Stimulated activated naive CD8-positive, alpha-beta T cell treated with anti-CD3 and anti-CD28 coated beads, Interleukin-15, Interleukin-2, amounts not matched to agents 100 ng/mL and 50 ng/mL, for 24 hours (primary cell): Measurements from ENCODE around the gene MEP1A.
"Not testable (repeated sequence)": the region's sequence is repeated elsewhere in the genome, so short reads cannot be mapped to it uniquely, and the experiment has no call there.

Experiments used
- H3K27ac Mint-ChIP-seq: one replicate; pipeline ENCODE4 v1.8.0; 2021; ENCODE audit warnings: mild to moderate bottlenecking, mixed read lengths
- H3K27me3 Mint-ChIP-seq: one replicate; pipeline ENCODE4 v1.8.0; 2021; ENCODE audit warnings: mixed read lengths
- H3K36me3 Mint-ChIP-seq: one replicate; pipeline ENCODE4 v1.8.0; 2021; ENCODE audit warnings: low read depth, mixed read lengths
- H3K4me1 Mint-ChIP-seq: one replicate; pipeline ENCODE4 v1.8.0; 2021; ENCODE audit warnings: low read depth, mixed read lengths
- H3K4me3 Mint-ChIP-seq: one replicate; pipeline ENCODE4 v1.8.0; 2021; ENCODE audit warnings: mild to moderate bottlenecking, mixed read lengths
- H3K9me3 Mint-ChIP-seq: one replicate; pipeline ENCODE4 v1.8.0; 2021; ENCODE audit warnings: mixed read lengths

MEP1A gene

DNA sequence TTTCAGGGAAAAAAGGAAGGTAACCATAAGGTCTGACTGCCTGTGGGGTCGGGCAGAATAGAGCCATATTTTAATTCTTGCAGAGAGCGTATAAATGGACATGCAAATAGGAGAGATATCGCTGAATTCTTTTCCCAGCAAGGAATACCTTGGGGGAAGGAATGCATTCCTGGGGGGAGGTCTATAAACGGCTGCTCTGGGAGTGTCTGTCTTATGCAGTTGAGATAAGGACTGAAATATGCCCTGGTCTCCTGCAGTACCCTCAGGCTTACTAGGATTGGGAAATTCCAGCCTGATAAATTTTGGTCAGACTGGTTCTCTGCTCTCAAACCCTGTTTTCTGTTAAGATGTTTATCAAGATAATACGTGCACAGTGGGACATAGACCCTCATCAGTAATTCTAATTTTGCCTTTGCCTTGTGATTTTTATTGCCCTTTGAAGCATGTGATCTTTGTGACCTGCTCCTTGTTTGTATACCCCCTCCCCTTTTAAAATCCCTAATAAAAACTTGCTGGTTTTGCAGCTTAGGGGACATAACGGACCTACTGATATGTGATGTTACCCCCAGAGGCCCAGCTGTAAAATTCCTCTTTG is 49.2 kb downstream of the MEP1A start:
- not testable (repeated sequence) for H3K36me3 Mint-ChIP-seq, H3K27ac Mint-ChIP-seq, H3K4me1 Mint-ChIP-seq, H3K4me3 Mint-ChIP-seq, H3K27me3 Mint-ChIP-seq
- H3K9me3 Mint-ChIP-seq, result peaks cover 22% of the 10 kb centered on the region

- H3K27ac Mint-ChIP-seq, result no peak overlapping the region
- H3K9me3 Mint-ChIP-seq, result peaks cover 19% of the 10 kb centered on the region
- peaks cover 5% of the 10 kb centered on the region for H3K4me1 Mint-ChIP-seq
- H3K4me3 Mint-ChIP-seq, result no peak overlapping the region
- H3K36me3 Mint-ChIP-seq, result no peaks in the 10 kb centered on the region
- peaks cover 19% of the 10 kb centered on the region for H3K27me3 Mint-ChIP-seq
These were observed 51.9 kb downstream of the MEP1A start for GRCh38 chr6:46845126-46845525.

GRCh38 chr6:46848684-46849360 is 55.6 kb downstream of the MEP1A start:
- Mint-ChIP-seq H3K4me3 (peak overlapping the region; percentile 47), H3K27me3 (peaks cover 33% of the 10 kb centered on the region), H3K9me3 (no peaks in the 10 kb centered on the region), H3K4me1 (peaks cover 5% of the 10 kb centered on the region), H3K36me3 (no peaks in the 10 kb centered on the region), H3K27ac (no peak overlapping the region)

GRCh38 chr6:46849361-46849690 is 56.1 kb downstream of the MEP1A start:
- peaks cover 38% of the 10 kb centered on the region for H3K27me3 Mint-ChIP-seq
- no peaks in the 10 kb centered on the region for H3K36me3 Mint-ChIP-seq
- H3K4me3 Mint-ChIP-seq, result no peak overlapping the region
- H3K9me3 Mint-ChIP-seq, result no peaks in the 10 kb centered on the region
- H3K4me1 Mint-ChIP-seq, result peaks cover 5% of the 10 kb centered on the region
- H3K27ac Mint-ChIP-seq, result no peak overlapping the region

DNA sequence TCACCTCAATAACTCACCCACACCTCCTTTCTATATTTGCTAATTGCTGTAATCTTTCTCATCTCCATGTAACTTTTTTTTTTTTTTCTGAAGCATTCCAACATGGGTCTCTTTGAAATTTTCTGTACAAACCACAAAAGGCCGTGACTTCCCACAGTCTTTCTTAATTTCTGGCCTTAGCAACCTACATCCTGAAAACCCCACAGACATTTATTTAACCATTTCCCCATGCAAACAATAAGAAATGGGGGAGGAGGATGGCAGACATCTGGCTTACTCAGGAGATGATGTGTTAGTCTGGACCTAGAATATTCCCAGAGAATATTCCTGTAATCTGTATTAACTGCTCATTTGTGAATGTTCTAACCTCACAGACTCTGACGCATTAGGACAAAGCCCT is 57.6 kb downstream of the MEP1A start:
- no peaks in the 10 kb centered on the region for H3K9me3 Mint-ChIP-seq
- H3K36me3 Mint-ChIP-seq, result no peaks in the 10 kb centered on the region
- no peak overlapping the region for H3K27ac Mint-ChIP-seq
- H3K4me3 Mint-ChIP-seq, result no peak overlapping the region
- H3K27me3 Mint-ChIP-seq, result peaks cover 40% of the 10 kb centered on the region
- H3K4me1 Mint-ChIP-seq, result peaks cover 5% of the 10 kb centered on the region

DNA sequence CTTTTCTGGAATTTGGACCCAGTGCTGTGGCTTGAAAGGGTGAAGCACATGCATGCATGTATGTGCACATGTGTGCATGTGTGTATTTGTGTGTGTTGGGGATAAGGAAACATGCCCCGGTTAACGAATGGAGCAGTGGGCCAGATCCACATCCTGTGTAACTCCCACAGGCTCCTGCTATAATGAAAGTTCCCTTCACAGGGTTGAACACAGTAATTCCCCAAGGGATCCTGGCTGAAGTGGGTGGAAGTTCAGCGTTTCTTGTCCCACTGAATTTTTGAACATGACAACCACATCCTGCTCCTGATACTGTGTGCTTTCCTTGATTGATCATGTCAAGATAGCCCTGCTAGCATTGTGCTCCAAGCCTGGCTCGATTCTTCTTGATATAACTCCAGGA is 58.4 kb downstream of the MEP1A start:
- H3K27ac Mint-ChIP-seq, H3K36me3 Mint-ChIP-seq, H3K4me1 Mint-ChIP-seq, H3K4me3 Mint-ChIP-seq, H3K9me3 Mint-ChIP-seq: not testable (repeated sequence)
- peaks cover 40% of the 10 kb centered on the region for H3K27me3 Mint-ChIP-seq

DNA sequence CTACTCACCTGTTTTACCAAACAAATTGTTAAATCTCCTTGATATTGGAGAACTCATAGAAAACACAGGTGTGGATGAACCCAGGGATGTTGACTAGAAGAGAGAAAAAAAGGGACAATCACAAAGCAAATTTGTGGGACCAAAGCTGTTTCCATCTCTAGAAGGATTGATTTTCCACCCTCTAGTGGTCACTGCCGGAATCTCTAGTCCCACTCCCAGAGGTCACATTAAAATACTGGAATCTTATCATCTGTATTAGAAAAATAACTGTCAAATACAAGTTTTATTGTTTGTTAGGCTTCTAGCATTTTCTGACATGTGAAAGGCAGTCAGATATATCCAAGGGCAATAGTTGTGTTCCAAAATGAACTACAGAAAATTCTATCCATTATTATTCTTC is 62.8 kb downstream of the MEP1A start:
- not testable (repeated sequence) for H3K27ac Mint-ChIP-seq, H3K36me3 Mint-ChIP-seq, H3K4me1 Mint-ChIP-seq, H3K9me3 Mint-ChIP-seq, H3K4me3 Mint-ChIP-seq
- H3K27me3 Mint-ChIP-seq, result peaks cover 13% of the 10 kb centered on the region

- Mint-ChIP-seq H3K27ac (no peak overlapping the region), H3K4me3 (no peak overlapping the region), H3K27me3 (peaks cover 22% of the 10 kb centered on the region), H3K36me3 (no peaks in the 10 kb centered on the region), H3K4me1 (no peaks in the 10 kb centered on the region), H3K9me3 (no peaks in the 10 kb centered on the region)
These were observed 69.2 kb downstream of the MEP1A start for GRCh38 chr6:46862381-46862780.

DNA sequence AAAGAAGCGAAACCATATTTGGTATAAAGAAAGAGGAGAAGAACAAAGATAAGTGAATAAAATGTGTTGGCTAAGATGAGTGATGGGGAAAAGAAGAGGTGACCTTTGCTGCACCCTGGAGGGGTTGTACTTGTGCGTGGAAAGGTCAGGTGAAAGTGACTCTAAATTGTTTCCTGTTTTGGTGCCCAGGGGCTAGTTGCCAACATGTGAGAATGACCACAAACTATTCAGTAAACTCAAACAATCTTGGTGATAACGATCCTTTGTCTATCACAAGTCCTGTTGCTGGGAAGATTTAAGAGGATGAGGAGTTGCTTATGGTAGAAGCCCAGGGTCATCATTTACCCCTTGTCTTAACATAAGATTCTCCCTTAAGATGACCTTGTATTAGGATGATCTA is 70.6 kb downstream of the MEP1A start:
- H3K36me3 Mint-ChIP-seq, result no peaks in the 10 kb centered on the region
- no peak overlapping the region for H3K4me3 Mint-ChIP-seq
- H3K27ac Mint-ChIP-seq, result no peak overlapping the region
- peaks cover 22% of the 10 kb centered on the region for H3K27me3 Mint-ChIP-seq
- no peaks in the 10 kb centered on the region for H3K9me3 Mint-ChIP-seq
- H3K4me1 Mint-ChIP-seq, result no peaks in the 10 kb centered on the region

DNA sequence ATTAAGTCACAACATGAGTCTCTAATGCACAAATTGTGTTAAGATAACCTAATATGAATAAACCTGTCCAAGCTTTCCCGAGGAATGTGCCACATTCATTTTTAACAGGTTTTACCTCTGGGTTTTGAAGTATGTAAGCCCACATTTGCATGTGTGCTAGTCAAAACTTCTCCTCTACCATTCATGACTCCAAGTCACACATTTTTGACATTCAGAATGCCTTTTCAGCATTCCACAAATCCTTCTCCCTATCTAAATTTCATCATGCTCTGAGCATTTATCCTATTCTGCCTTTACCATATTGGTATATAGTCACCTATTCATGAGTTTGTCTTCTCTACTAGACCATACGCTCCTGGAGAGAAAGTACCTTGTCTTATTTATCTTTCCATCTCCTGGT is 72.0 kb downstream of the MEP1A start:
- Mint-ChIP-seq H3K4me3 (no peak overlapping the region), H3K27me3 (peaks cover 25% of the 10 kb centered on the region), H3K36me3 (no peaks in the 10 kb centered on the region)

GRCh38 chr6:46867411-46867810 is 74.2 kb downstream of the MEP1A start:
- peaks cover 25% of the 10 kb centered on the region for H3K27me3 Mint-ChIP-seq
- H3K27ac Mint-ChIP-seq, result no peak overlapping the region
- no peaks in the 10 kb centered on the region for H3K9me3 Mint-ChIP-seq
- no peak overlapping the region for H3K4me3 Mint-ChIP-seq
- H3K36me3 Mint-ChIP-seq, result no peaks in the 10 kb centered on the region
- no peaks in the 10 kb centered on the region for H3K4me1 Mint-ChIP-seq

More for the DNA sequence above, 72.0 kb downstream of the MEP1A start:
- H3K4me1 Mint-ChIP-seq, result no peaks in the 10 kb centered on the region
- no peaks in the 10 kb centered on the region for H3K9me3 Mint-ChIP-seq
- no peak overlapping the region for H3K27ac Mint-ChIP-seq

- no peaks in the 10 kb centered on the region for H3K9me3 Mint-ChIP-seq
- peaks cover 7% of the 10 kb centered on the region for H3K27me3 Mint-ChIP-seq
- no peak overlapping the region for H3K4me3 Mint-ChIP-seq
- no peak overlapping the region for H3K27ac Mint-ChIP-seq
- H3K4me1 Mint-ChIP-seq, result no peaks in the 10 kb centered on the region
- H3K36me3 Mint-ChIP-seq, result no peaks in the 10 kb centered on the region
These were observed 82.9 kb downstream of the MEP1A start for GRCh38 chr6:46876126-46876525.

DNA sequence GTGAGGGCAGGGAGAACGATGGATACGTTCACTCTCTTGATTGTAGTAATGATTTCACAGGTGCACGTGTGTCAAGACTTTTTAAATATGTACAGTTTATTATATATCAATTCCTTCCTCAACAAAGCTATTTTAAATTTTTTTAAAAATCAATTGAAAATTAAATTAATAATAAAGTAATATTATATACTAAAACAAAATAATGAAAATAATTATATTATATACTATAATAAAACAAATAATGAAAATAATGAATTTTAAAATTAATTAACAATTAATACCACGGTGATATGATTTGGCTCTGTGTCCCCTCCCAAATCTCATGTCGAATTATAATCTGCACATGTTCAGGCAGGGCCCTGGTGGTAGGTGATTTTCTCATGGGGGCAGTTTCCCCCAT is 85.8 kb downstream of the MEP1A start:
- Mint-ChIP-seq H3K27me3 (peaks cover 6% of the 10 kb centered on the region), H3K4me1 (no peaks in the 10 kb centered on the region), H3K27ac (no peak overlapping the region), H3K9me3 (no peaks in the 10 kb centered on the region), H3K4me3 (no peak overlapping the region), H3K36me3 (no peaks in the 10 kb centered on the region)

DNA sequence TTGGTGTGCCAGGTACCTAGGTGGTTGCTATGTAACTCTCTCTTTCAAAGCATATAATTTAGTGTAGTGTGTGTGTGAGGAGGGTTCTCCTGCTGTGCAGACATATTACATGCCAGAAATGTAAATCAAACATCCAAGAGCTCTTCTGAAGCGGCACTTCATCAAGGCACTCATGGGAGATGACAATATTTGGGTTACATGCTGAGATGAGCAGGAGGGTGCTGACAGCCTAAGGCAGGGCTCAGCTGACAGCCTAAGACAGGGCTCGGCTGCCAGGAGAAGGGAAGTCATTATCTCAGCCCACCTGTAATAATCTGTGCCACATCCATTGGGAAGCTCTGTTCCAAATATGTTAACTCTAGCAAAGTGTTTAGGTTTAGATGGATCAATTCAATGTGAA is 89.5 kb downstream of the MEP1A start:
- no peaks in the 10 kb centered on the region for H3K36me3 Mint-ChIP-seq
- H3K4me3 Mint-ChIP-seq, result no peak overlapping the region
- H3K4me1 Mint-ChIP-seq, result no peaks in the 10 kb centered on the region
- no peak overlapping the region for H3K27ac Mint-ChIP-seq
- H3K9me3 Mint-ChIP-seq, result no peaks in the 10 kb centered on the region
- H3K27me3 Mint-ChIP-seq, result peaks cover under 1% of the 10 kb centered on the region

GRCh38 chr6:46888031-46888430 is 94.8 kb downstream of the MEP1A start:
- H3K27me3 Mint-ChIP-seq, result peaks cover 7% of the 10 kb centered on the region
- no peaks in the 10 kb centered on the region for H3K4me1 Mint-ChIP-seq
- H3K9me3 Mint-ChIP-seq, result no peaks in the 10 kb centered on the region
- no peak overlapping the region for H3K27ac Mint-ChIP-seq
- H3K36me3 Mint-ChIP-seq, result no peaks in the 10 kb centered on the region
- H3K4me3 Mint-ChIP-seq, result no peak overlapping the region

- Mint-ChIP-seq H3K4me1 (no peaks in the 10 kb centered on the region), H3K27me3 (peaks cover 7% of the 10 kb centered on the region), H3K9me3 (no peaks in the 10 kb centered on the region), H3K27ac (no peak overlapping the region), H3K4me3 (no peak overlapping the region), H3K36me3 (no peaks in the 10 kb centered on the region)
These were observed 95.4 kb downstream of the MEP1A start for GRCh38 chr6:46888578-46888977.
